GM21423 (cell line): ENCODE results near the gene ASCC3.

Experiments
- ATAC-seq: cut with Tn5 transposase; IDR thresholded peaks from one replicate; pipeline ENCODE4 v1.9.1; 2021; ENCODE audit warnings: mild to moderate bottlenecking, moderate library complexity; ENCODE audit not compliant: unreplicated experiment

The ASCC3 gene

GRCh38 chr6:100512203-100512862, 368.8 kb downstream of the ASCC3 start:
- ATAC-seq: no peak

DNA sequence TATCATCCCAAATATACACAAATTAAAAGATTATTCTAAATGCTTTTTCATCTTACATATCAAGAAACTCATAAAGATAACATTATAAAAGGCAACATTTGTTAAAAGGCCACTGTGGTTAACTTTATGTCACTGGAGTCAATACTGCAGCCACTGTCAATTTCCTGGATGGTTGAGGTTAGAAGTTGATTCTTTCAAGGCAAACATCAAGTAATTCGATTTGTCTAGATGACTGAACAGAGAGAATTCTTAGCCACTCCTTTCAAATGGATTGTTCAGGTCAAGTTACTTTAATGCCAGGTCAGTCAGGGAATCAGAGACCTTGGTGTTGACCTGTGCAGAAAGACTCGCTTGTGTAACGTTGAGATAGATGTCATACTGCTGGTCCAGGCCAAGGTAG, 372.0 kb downstream of the ASCC3 start:
- no peak for ATAC-seq

DNA sequence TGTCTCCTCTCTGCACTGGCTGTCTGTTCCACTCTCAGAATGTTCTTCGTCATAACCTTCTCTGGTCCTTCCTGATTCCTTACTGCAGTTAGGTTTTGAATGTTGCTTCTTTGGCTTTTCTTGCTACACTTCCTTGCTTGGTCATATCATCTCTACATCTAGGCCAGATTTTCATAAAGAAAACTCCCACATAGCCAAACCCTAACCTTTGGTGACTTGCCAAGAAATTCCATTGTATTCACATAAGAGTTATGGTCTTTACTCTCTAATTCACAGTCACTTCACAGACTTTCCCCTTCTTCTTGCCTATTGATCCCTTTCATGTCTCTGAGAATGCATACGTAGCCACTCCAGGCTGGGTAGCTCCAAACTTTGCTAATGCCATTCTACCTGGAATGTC, 374.5 kb downstream of the ASCC3 start:
- ATAC-seq: no peak

- ATAC-seq: no peak
Observed at GRCh38 chr6:100504786-100505737, 376.1 kb downstream of the ASCC3 start.

GRCh38 chr6:100503043-100503705, 378.0 kb downstream of the ASCC3 start:
- ATAC-seq: no peak

DNA sequence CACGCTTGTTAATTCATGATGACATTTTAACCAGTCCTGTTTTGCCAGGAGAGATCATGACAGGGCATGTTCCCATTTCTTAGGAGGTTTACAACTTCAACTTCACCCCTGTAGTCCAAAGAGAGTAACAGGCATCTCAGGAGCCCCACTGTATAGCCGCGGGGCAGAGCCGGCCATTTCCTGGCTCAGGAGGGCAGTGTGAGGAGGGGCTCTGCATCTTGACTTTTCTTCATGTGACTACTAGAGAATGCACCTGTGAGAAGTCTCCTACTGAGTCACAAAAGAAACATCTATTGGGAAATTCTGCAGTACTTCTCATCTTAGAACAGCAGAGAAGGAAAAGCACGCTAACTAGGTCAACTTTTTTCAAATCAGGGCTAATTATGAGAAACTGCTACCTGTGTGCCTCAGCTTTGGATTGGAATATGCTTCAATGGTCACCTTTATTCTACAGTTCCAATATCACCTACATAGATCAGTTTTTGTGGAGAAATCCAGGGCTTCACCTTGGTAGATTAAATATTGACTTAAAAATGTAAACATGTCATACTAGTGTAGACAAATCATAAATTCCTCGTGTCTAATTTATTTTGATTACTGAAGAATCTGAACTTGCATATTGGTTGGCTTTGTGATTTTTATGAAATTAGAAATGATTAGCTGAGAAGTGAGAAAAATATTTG, 387.8 kb downstream of the ASCC3 start:
- no peak for ATAC-seq

DNA sequence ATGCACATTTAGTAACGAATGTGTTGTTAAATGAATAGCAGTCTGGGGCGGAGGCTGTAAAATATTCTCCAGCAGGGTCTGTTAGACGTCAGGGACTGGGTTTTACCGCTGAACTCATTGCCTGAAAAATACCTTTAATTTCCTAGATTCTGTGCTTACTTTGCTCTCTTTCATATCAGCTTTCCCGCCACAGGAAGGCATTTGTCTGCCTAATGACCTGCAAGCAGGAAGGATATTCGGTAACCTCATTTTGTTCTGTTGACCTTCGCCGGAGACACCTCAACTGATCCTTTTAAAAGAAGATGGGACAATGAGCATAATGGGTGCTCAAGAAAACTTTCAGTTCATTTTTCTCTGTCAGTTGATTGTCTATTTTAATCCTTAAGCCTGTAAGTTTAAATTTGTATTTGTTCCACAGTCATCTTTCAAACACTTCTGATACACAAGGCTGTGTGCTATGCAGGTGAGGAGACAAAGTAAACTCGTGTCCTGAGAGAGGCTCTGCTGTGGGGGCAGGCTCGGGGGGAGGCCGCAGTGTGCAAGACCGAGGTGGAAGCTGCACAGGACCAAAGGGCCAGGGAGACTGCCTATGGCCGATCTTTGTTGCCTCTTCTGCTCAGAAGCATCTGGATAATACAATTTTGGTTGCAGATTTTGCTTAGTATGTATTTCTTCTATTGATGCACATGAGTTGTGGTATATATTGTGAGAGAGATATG, 389.0 kb downstream of the ASCC3 start:
- ATAC-seq: no peak

GRCh38 chr6:100490065-100490464, 391.1 kb downstream of the ASCC3 start:
- no peak for ATAC-seq

DNA sequence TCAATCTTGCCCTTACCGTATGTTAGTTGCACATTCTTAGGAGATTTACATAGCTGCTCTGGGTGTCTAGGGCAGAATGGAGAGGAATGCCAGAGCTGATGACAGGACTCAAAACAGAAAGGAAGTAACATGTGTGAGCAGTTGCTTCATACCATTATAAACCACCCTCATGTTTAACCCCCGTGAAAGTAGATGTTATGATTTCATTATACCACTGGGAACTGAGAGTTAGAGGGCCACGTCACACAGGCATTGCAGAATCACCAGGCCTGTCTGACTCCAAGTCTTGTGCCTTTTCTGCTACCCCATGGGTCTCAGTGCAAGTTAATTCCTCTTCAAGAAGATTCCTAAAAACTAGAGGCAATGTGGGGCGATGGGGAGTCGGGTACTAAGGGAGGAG, 392.9 kb downstream of the ASCC3 start:
- ATAC-seq: no peak

DNA sequence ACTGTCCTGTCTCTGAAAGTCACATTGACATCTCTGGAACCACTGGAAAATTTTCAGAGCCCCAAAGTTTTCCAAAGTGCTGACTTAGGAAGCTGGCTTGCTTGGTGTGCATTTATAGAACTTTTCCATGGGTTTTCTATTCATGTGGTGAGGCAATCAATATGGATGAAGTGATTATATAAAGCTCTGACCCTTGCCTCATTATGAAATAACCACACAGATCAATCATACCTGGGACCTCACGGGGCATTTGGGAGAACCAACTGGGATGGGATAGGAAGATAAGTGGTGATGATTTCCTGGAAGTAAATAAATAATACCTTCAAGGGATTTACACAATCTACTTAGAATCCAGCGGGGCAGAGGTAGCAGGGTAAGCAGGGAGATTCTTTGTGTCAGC, 393.5 kb downstream of the ASCC3 start:
- no peak for ATAC-seq

GRCh38 chr6:100485268-100485667, 395.9 kb downstream of the ASCC3 start:
- no peak for ATAC-seq

- no peak for ATAC-seq
Observed at GRCh38 chr6:100484474-100484873, 396.7 kb downstream of the ASCC3 start.

GRCh38 chr6:100482698-100483097, 398.4 kb downstream of the ASCC3 start:
- no peak for ATAC-seq

GRCh38 chr6:100479179-100480035, 401.7 kb downstream of the ASCC3 start:
- peak; percentile 57 for ATAC-seq

- ATAC-seq: peak; percentile 47
Observed at GRCh38 chr6:100475554-100476320, 405.4 kb downstream of the ASCC3 start.

GRCh38 chr6:100473182-100473581, 407.9 kb downstream of the ASCC3 start:
- ATAC-seq: no peak

DNA sequence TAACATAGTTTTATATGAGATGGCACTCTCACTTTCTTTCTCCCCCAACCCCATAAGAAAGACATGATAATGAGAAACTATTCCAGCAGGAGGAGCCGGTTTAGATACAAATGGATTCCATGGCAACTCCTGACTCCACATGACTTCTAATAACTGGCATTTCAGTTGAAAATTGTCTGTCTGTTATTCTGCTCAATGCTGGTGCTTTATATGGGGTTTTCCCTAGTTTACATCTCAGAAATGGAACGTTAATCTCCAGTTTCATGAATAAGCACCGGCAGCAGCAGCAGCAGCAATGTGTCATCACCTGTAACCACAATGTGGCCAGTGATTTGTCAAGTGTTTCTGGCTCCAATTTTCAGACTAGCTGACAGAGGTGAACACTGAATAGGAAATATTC, 408.5 kb downstream of the ASCC3 start:
- peak; percentile 92 for ATAC-seq

GRCh38 chr6:100470422-100471120, 410.6 kb downstream of the ASCC3 start:
- ATAC-seq: no peak
